Measurements from ENCODE around the gene GAD1. TPM values are rescaled to one million over a fixed set of nuclear protein-coding genes. Genes with fewer than 3 reads are reported as not detected.

GAD1 gene
- total RNA-seq, 1 experiment from 2014 or later, result 11.2 TPM

DNA sequence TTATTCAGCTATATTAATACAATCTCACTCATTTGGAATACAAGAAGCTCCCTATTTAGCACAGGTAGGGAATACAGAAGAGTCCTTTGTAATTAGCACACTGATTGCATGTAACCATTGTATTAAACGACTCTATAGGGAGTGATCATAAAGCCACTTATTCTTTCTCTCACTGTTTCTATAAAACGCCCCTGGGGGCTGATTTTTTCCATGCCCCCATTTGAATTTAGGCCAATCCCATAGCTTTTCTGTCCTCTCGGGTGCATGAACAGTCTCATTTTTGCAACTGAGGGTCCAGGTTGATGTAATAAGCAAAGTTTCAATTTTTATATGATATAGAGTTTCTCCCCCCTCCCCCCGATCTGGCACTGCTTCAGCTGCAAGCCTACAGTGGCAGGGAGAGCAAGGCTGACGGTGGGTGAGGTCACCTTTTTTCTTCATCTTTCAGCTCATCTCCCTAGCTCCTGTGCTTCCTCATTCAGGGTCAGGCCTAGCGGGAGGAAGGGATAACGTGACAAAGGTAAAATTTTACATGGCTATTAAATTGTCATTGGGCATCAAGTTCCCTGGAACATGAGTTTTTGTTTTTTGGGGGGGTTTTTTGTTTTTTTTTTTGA is 45.7 kb downstream of the GAD1 start:
- H3K4me3 Mint-ChIP-seq (ENCODE audit: low read depth, unreplicated experiment), result no peak overlapping the region
- H3K4me1 Mint-ChIP-seq (ENCODE audit: low read depth, unreplicated experiment), result no peaks in the 10 kb centered on the region
- CTCF ChIA-PET, result interaction anchor here (0.6 to 0.7 kb wide), 4 partner anchors 10 to 666 kb away, joined by 4 to 6 read pairs (median 4); no protein-coding TSS in a partner anchor
- no TSS peak for BruUV-seq (replicated peaks)
- no peaks in the 10 kb centered on the region for H3K27me3 Mint-ChIP-seq (ENCODE audit: unreplicated experiment)
- DNase-seq, result no peak
- TF ChIP-seq, protein P1, sequence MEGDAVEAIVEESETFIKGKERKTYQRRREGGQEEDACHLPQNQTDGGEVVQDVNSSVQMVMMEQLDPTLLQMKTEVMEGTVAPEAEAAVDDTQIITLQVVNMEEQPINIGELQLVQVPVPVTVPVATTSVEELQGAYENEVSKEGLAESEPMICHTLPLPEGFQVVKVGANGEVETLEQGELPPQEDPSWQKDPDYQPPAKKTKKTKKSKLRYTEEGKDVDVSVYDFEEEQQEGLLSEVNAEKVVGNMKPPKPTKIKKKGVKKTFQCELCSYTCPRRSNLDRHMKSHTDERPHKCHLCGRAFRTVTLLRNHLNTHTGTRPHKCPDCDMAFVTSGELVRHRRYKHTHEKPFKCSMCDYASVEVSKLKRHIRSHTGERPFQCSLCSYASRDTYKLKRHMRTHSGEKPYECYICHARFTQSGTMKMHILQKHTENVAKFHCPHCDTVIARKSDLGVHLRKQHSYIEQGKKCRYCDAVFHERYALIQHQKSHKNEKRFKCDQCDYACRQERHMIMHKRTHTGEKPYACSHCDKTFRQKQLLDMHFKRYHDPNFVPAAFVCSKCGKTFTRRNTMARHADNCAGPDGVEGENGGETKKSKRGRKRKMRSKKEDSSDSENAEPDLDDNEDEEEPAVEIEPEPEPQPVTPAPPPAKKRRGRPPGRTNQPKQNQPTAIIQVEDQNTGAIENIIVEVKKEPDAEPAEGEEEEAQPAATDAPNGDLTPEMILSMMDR (IDR thresholded peaks at IDR 0.05; ENCODE audit: unreplicated experiment), result no peak
- no peaks in the 10 kb centered on the region for H3K9me3 Mint-ChIP-seq (ENCODE audit: low read depth, unreplicated experiment)
- intact Hi-C loops (cut with micrococcal nuclease; ENCODE audit: unreplicated experiment), result no loop called here
- no peaks in the 10 kb centered on the region for H3K36me3 Mint-ChIP-seq (ENCODE audit: insufficient read depth, unreplicated experiment)
- H3K27ac Mint-ChIP-seq (ENCODE audit: unreplicated experiment), result no peak overlapping the region

DNA sequence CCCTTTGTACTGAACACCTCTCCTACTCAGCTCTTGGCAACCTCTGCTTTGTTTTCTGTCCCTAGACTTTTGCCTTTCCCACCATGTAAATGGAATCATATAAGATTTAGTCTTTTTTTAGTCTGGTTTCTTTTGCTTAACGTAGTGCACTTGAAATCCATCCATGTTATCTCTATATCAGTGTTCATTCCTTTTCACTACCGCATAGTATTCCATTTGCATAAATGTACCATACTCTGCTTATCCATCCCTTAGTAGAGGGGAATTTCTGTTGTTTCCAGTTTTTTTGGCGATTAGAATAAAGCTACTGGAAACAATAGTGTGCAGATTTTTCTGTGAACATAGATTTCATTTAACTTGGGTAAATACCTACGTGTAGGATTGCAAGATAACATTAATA is 46.4 kb downstream of the GAD1 start:
- TF ChIP-seq, protein P1 (IDR thresholded peaks at IDR 0.05; ENCODE audit: unreplicated experiment), result no peak
- H3K27ac Mint-ChIP-seq (ENCODE audit: unreplicated experiment), result no peak overlapping the region
- H3K9me3 Mint-ChIP-seq (ENCODE audit: low read depth, unreplicated experiment), result no peaks in the 10 kb centered on the region
- intact Hi-C loops (cut with micrococcal nuclease; ENCODE audit: unreplicated experiment), result no loop called here
- BruUV-seq (replicated peaks), result no TSS peak
- H3K36me3 Mint-ChIP-seq (ENCODE audit: insufficient read depth, unreplicated experiment), result no peaks in the 10 kb centered on the region
- CTCF ChIA-PET, result no interaction called here
- H3K27me3 Mint-ChIP-seq (ENCODE audit: unreplicated experiment), result no peaks in the 10 kb centered on the region
- no peak for DNase-seq
- H3K4me3 Mint-ChIP-seq (ENCODE audit: low read depth, unreplicated experiment), result no peak overlapping the region
- H3K4me1 Mint-ChIP-seq (ENCODE audit: low read depth, unreplicated experiment), result no peaks in the 10 kb centered on the region

DNA sequence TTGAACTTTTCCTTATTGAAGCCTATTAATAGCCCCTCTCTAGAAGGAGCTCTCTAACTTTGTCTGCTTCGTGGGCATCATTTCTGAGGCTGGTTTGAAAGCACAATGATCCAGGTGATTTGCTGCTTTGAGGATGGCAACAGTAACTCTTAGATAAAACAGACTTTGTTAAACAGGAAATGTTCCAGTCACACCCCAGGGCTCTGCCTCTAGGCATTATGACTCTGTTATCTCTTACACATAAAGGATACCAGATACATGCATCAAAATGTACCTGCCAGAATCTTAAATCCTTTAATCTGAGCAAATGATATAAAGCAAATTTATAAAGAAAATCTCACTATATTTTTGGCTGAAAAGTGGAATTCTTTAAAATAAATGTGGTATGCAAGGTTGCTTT is 52.3 kb downstream of the GAD1 start:
- no peaks in the 10 kb centered on the region for H3K9me3 Mint-ChIP-seq (ENCODE audit: low read depth, unreplicated experiment)
- DNase-seq, result no peak
- H3K4me1 Mint-ChIP-seq (ENCODE audit: low read depth, unreplicated experiment), result peaks cover 13% of the 10 kb centered on the region
- no TSS peak for BruUV-seq (replicated peaks)
- TF ChIP-seq, protein P1 (IDR thresholded peaks at IDR 0.05; ENCODE audit: unreplicated experiment), result no peak
- CTCF ChIA-PET, result no interaction called here
- H3K4me3 Mint-ChIP-seq (ENCODE audit: low read depth, unreplicated experiment), result no peak overlapping the region
- no peak overlapping the region for H3K27ac Mint-ChIP-seq (ENCODE audit: unreplicated experiment)
- intact Hi-C loops (cut with micrococcal nuclease; ENCODE audit: unreplicated experiment), result no loop called here
- H3K27me3 Mint-ChIP-seq (ENCODE audit: unreplicated experiment), result no peaks in the 10 kb centered on the region
- no peaks in the 10 kb centered on the region for H3K36me3 Mint-ChIP-seq (ENCODE audit: insufficient read depth, unreplicated experiment)

DNA sequence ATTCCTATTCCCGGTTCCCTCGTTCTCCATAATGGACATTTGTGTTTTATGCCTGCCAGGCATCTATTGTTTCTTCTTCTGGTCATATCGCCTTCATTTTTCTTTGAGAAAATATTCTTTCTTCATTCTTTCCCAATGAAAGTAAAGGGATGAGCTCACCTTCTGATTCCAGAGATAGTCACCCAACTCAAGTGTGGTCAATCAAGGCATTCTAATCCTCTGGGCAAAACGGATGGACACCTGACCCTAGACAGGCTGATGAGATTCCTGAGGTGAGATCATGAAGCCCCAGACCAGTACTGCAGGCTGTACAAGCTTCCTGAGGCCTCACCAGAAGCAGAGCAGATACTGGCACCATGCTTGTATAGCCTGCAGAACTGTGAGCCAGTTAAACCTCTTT is 52.8 kb downstream of the GAD1 start:
- Mint-ChIP-seq H3K27ac (ENCODE audit: unreplicated experiment) (no peak overlapping the region), H3K4me3 (ENCODE audit: low read depth, unreplicated experiment) (no peak overlapping the region), H3K4me1 (ENCODE audit: low read depth, unreplicated experiment) (peaks cover 13% of the 10 kb centered on the region), H3K9me3 (ENCODE audit: low read depth, unreplicated experiment) (no peaks in the 10 kb centered on the region), H3K27me3 (ENCODE audit: unreplicated experiment) (no peaks in the 10 kb centered on the region), H3K36me3 (ENCODE audit: insufficient read depth, unreplicated experiment) (no peaks in the 10 kb centered on the region)
- no TSS peak for BruUV-seq (replicated peaks)
- CTCF ChIA-PET, result no interaction called here
- no peak for DNase-seq
- TF ChIP-seq, protein P1 (IDR thresholded peaks at IDR 0.05; ENCODE audit: unreplicated experiment), result no peak
- intact Hi-C loops (cut with micrococcal nuclease; ENCODE audit: unreplicated experiment), result no loop called here

Data from Calu3 (cell line).